Esophagus mucosa (tissue), 1 donor: ENCODE data around the gene FAM161A. TPM values are rescaled to one million over a fixed set of nuclear protein-coding genes. Genes with fewer than 3 reads are reported as not detected.
A peak's percentile ranks its signal among the peaks of the same experiment; 100 is the strongest.
"Not testable (repeated sequence)": the region's sequence is repeated elsewhere in the genome, so short reads cannot be mapped to it uniquely, and the experiment has no call there.

Source experiments
- ATAC-seq: fragments of 200-7000 bp; cut with Tn5 transposase; one replicate; pipeline ENCODE4 v1.9.1; 2020
- total RNA-seq: library from RNA; stranded (reverse); gene quantifications from one replicate; pipeline ENCODE4 v1.2.4, GENCODE V29; 2023
- donor health status: DM: yes; HTN: yes; CAD: no.

FAM161A gene, protein sequence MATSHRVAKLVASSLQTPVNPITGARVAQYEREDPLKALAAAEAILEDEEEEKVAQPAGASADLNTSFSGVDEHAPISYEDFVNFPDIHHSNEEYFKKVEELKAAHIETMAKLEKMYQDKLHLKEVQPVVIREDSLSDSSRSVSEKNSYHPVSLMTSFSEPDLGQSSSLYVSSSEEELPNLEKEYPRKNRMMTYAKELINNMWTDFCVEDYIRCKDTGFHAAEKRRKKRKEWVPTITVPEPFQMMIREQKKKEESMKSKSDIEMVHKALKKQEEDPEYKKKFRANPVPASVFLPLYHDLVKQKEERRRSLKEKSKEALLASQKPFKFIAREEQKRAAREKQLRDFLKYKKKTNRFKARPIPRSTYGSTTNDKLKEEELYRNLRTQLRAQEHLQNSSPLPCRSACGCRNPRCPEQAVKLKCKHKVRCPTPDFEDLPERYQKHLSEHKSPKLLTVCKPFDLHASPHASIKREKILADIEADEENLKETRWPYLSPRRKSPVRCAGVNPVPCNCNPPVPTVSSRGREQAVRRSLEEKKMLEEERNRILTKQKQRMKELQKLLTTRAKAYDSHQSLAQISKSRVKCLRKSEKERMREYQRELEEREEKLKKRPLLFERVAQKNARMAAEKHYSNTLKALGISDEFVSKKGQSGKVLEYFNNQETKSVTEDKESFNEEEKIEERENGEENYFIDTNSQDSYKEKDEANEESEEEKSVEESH
- total RNA-seq, result 1.3 TPM

DNA sequence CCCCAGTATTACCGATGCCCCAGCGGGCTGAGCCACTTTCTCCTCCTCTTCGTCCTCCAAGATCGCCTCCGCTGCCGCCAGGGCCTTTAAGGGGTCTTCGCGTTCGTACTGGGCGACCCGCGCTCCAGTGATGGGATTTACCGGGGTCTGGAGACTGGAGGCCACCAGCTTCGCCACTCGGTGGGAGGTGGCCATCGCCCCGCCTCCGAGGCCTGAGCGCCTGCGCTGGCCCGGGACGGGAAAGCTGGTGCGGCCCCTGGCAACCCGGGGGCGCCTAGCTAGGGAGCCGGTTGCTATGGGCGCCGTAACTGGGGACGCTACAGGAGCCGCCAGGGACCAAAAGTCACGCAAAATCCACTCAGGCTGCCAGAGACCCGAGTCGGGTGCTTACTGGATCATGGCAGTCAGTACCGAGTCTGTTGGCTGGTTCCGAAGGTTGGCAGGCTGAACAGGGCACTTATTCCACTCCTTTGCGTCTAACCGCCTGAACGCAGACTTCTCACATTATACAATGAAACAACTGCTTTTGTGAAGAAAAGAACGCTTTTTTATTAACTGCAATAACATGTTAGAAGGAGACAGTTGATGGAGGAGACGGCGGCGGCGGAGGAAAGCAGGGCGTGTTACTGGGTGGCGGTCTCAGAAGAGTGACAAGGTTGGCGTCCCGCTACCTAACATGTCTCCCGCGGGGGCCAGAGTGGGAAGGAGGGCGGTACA lies at the start of gene FAM161A:
FAM161A (minus strand) TSS at position 214 of the 717 bp plus-strand sequence; CDS start at position 195, 19 bp downstream.
- peak; percentile 86 for ATAC-seq

DNA sequence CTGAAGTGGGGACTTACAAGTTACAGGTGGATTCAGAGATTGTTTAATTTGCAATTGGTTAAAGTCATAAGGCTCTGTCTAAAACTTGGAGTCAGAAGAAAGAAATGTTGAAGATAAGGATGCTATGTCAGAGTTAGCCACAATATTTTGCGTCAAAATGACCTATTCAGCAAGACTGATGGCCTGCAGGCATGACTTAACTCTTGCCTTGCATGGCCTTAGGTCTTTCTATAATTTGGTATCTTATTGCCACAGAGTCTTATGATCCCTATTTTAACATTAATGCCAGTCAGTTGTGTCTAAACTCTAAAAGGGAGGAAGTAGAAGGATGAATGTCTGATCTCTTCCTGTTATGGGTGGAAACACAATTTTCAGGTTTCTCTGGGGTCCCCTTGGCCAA lies 46.4 kb upstream of the FAM161A start:
- no peak for ATAC-seq

DNA sequence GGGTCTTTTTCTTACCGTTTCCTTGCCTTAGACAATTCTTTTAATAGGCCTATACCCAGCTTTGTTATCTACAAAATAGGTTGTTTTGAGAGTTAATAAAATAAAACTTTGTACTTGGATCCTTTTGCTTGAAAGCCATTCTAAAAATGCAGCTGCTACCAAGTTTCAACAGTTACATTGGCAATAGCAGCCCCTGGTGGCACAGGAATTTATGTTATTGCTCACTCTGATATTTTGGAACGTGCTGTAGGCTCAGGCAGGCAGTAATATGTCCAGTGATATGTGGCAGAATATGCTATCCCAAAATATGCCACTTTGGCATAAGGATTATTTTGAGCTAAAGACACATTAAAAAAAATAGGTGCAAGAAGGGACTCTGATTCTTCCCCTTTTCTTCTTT lies 45.0 kb upstream of the FAM161A start:
- no peak for ATAC-seq

DNA sequence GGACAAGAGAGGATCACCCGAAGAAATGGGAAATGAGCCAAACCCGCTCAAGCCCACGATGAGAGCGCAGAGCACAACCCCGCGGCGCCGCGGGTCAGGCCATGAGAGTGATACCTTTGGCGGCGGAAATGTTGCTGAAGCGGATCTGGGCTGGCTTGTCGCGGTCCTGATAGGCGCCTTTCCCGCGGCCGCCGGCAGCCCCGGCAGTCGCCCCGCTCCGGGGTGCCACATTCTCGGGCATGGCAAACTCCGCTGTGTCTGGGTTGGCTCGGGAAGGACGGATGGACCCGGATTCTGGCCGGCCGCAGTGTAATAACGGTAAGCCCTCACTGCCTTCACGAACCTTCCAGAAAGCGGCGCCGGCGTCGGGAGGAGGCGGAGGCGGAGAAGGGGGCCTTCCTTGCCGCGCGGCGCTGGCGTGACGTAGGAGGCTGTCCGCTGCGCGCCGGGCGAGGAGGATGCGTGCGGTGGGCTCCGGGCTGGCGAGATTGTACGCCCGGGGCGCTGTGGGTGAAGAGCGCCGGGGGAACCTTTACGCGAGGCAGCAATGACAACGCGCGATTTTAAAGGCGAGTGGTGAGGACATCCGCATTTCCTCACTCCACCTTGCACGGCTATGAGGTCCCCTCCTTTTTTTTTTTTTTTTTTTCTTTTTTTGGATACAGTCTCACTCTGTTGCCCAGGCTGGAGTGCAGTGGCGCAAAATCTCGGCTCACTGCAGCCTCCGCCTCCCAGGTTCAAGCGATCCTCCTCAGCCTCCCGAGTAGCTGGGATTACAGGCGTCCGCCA lies 34.6 kb upstream of the FAM161A start, which contains the start of gene CCT4:
CCT4 (minus strand) TSS at position 390 of the 789 bp plus-strand sequence; CDS start at position 241, 149 bp downstream.
- ATAC-seq, result peak; percentile 94

DNA sequence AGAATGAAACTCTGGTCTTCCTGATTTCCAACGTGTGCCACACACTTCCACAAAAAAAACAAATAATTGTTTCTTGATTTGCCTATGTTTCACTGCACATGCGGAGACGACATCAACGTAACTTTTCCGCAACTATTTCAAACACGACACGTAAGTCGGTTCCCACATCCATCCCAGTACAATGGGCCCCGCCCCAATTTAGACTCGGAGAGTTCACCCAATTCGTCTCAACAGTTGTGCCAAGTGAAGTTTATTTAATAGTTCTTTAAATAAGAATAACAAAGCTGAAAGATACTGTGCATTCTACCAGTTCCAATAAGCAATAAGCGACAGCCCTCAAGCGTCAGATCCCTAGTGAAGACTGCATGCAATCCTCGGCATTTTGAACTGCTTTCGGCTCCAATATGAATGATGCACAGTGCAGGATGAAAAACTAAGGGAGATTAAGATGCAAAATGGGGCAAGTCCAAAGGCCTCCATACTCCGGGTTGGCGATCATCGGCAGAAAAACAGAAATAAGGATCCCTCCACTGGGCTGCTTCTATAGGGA lies 33.9 kb upstream of the FAM161A start:
- ATAC-seq, result no peak

DNA sequence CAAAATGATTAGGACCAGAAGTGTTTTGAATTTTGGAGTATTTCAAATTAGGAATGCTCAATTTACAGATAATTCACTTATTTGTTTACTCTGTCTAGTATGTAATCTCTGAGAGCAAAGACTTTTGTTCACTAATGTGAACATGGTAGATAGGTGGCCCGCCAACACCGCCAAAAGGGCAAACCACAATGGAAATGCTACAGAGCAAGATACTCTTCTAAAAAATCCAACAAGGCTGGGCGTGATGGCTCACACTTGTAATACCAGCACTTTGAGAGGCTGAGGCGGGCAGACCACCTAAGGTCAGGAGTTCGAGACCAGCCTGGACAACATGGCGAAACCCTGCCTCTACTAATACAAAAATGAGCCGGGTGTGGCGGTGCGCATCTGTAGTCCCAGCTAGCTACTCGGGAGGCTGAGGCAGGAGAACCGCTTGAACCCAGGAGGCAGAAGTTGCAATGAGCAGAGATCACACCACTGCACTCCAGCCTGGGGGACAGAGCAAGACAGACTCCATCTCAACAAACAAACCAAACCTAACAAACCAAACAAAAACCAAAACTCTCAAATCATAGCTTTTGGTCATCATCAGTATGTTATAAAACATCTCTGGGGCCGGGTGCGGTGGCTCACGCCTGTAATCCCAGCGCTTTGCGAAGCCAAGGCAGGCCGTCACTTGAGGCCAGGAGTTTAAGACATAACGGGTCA lies 32.2 kb upstream of the FAM161A start:
- ATAC-seq, result no peak

DNA sequence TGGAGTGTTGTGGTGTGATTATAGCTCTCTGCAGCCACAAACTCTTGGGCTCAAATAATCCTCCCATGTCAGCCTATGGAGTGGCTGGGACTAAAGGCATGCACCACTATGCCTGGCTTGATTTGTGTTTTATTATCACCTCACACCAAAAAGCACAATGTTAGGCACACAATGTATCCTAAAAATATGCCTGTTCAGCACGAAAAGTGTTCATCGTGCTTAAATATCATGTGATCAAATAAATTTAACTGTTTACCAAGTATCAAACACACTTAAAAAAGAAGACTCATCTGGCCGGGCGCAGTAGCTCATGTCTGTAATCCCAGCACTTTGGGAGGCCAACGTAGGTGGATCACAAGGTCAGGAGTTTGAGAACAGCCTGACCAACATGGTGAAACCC lies 29.0 kb upstream of the FAM161A start:
- no peak for ATAC-seq

DNA sequence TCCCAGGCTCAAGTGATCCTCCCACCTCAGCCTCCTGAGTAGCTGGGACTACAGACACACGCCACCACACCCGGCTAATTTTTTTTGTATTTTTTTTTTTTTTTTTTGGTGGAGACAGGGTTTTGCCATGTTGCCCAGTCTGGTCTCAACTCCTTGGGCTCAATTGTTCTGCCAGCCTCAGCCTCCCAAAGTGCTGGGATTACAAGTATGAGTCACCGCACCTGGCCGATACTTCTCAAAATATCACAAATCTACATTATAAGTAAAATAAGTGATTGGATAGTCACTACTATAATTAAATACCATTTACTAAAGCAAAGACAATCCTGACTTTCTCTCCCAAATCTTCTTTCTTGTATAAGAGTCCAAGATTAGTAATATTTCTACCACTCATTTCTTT lies 25.5 kb upstream of the FAM161A start:
- peak; percentile 23 for ATAC-seq

DNA sequence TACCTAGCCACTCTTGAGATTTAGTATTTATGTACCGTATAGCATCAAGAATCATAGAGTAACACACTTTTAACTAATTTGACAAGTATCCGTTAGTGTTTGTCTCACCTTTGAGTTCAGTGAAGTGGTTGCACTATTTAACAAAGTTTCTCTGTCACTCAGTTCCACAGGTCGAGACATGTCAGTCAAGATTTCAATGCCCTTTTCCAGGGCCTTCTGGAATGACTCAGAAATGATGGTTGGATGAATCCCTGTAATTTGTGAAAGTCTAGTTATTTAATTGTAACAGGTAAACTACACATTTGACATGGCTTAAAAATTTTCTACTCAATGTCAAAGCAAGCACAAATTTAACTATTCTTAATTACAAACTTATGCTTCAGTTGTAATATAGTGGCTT lies 24.9 kb upstream of the FAM161A start:
- ATAC-seq, result peak; percentile 82

DNA sequence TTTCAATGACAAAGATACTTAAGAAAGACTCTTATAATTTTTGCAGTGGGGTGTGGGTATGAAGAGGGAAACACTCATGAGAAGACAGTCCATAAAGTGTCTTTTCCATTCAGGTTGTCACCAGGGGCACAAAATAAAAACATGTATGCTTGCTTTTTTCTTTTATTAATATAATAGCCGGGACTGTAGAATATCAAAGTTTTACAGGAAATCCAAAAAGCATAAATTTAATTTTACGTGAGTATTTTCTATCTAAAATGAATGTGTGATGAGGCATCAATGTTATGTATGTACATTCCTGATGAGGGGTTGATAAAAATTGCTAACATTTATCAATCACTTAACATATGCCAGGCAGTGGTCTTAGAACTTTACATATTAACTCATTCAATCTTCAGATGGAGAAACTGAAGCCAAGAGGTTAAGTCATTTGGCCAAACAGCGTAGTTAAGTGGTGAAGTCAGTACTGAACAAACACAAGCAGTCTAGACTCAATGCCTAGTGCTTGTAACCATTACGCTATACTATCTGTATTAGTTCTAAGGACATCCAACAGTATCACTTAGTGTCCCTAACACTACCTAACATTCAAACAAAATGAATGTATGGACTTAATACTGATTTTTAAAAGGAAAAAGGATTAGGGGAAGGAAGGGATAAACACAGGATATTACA lies 23.8 kb upstream of the FAM161A start:
- no peak for ATAC-seq

DNA sequence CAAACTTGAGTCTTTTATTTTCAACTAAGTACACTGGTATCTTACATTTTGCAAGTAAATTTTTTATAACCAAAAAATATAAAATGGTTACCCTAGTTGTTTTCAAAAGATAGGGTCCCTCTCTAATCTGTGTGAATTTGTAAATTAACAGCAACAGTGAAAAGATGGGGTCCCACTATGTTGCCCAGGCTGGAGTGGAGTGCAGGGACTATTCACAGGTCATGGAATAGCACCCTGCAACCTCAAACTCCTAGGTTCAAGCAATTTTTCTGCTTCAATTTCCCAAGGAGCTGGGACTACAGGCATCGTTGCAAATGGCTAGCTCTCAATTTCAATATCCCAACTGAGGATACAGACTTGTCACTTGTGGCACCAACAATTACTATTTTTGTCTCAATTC lies 22.5 kb upstream of the FAM161A start:
- no peak for ATAC-seq

DNA sequence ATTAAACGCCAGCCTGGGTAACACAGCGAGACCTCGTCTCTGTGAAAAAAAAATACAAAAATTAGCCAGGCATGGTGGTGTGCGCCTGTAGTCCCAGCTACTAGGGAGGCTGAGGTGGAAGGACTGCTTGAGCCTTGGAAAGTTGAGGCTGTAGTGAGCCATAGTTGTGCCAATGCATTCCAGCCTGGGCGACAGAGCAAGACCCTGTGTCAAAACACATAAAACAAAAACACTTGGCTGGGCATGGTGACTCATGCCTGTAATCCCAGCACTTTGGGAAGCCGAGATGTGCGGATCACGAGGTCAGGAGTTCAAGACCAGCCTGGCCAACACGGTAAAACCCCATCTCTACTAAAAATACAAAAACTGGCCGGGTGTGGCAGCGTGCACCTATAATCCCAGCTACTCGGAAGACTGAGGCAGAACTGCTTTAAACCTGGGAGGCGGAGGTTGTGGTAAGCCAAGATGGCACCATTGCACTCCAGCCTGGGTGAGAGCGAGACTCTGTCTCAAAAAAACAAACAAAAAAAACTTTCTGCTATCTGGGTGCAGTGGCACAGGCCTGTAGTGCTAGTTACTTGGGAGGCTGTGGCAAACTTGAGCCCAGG lies 12.7 kb upstream of the FAM161A start:
- not testable (repeated sequence) for ATAC-seq

DNA sequence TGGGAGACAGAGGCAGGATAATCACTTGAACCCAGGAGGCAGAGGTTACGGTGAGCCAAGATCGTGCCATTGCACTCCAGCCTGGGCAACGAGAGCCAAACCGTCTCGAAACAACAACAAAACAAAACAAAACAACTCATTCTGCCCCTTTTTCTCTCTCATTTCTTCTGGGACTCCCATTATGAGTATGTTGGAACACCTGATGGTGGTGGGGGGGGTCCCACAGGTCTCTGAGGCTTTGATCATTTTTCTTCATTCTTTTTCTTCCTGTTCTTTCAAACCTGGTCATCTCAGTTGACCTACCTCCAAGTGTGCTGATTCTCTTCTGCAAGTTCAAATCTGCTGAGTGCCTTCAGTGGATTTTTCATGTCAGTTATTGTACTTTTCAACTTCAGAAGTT lies 8.2 kb upstream of the FAM161A start:
- ATAC-seq, result no peak

DNA sequence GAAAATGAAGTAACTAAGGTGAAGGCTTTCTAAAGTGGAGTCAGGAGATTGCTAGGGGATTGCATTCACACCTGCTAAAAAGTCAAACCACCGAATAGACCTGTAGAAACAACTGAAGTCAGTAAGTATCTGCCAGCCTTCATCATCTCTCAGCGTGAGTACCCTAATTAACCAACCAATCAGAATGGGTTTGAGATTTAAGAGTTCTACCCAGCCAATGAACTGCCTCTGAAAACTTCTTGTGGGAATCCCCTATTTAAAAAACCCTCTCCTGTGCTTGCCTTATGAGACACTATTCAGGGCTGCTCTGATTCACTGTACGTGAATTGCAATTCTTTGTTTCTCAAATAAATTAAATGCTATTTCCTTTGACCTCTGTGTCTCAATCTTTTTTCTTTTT lies 3.4 kb upstream of the FAM161A start:
- ATAC-seq, result no peak

DNA sequence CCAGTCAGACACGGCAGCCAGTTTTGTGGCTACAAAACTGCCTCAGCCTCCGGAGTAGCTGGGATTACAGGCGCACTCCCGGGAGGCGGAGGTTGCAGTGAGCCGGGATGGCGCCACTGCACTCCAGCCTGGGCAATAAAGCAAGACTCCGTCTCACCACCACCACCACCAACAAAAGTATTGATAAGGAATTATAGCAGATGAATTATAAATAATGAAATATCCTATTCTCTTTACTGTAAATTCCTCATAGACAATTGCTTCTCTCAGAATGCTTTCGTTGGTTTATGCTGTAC lies 1.4 kb upstream of the FAM161A start:
- peak; percentile 2 for ATAC-seq

DNA sequence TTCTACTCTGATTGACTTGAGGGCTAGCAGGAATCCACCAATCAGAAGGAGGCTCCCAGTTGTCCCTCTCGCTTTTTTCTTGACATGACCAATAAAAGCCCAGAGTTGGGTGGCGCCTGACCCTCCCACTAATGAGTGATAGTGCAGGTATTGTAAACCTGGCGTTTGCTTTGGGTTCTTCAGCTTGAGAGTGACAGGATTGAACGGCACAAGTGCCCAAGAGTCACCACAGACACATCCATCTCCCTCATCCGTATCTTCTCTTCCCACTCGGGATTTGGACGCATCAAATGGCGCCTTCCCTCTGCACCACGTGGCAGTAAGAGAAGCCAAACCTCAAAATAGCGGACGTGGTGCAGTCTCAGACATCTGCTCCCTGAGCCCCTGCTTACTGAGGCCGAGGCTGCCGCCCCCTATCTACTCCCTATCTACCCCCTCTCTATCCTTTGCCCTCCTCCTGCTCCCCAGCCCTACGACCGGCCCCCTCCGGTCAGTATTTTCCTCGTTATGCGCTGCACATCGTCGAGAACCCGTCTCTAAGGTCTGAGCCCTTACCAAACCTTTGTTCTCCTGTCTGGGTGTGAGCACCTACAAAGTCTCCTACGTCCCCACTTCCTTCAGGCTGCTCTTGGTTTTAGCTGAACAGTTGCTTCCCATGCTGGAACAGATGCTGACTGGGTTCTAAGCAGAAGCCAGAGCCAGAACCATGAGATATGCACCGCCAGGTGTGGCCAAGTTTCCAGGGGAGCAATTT lies 881 bp upstream of the FAM161A start:
- ATAC-seq, result peak; percentile 98

DNA sequence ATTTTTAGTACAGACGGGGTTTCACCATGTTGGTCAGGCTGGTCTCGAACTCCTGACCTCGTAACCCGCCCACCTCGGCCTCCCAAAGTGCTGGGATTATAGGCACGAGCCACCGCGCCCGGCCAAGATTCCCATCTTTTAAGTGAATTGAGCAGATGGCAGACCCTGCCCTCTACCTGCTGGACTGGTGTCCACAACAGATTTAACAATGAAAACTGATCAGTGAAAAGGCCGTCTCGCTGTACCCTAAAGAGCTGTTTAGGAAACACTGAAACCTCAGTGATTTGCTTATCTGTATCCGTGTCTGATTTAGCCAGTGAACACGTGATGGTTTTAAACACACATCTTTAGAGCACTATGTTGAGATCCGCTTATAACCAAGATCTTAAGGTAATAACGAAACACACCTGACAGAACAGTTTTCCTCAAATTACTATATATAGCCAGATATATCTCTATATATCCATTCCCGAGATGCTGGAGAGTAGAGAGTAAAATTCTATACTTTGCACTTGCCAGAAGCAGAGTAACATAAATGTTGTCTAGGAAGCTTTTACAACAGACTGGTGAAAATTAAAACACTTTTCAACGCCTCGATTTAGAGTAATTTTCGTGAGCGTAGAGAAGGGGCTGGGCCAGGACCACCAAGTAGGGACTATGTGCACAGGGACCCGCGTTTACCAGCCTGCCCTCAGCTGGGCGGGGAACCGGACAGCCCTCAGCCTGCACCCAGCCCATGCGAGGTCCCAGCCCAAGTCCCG lies 594 bp downstream of the FAM161A start:
- peak; percentile 71 for ATAC-seq

DNA sequence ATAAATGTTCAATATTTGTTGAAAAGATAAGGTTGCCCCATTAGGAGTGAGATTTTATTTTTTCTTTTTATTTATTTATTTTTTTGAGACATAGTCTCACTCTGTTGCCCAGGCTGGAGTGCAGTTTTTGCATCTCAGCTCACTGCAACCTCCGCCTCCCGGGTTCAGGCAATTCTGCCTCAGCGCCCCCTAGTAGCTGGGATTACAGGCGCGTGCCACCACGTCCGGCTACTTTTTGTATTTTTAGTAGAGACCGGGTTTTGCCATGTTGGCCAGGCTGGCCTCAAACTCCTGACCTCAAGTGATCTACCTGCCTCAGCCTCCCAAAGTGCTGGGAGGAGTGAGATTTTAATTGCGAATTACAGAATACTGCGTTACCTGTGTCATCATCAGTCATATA lies 2.6 kb downstream of the FAM161A start:
- not testable (repeated sequence) for ATAC-seq

DNA sequence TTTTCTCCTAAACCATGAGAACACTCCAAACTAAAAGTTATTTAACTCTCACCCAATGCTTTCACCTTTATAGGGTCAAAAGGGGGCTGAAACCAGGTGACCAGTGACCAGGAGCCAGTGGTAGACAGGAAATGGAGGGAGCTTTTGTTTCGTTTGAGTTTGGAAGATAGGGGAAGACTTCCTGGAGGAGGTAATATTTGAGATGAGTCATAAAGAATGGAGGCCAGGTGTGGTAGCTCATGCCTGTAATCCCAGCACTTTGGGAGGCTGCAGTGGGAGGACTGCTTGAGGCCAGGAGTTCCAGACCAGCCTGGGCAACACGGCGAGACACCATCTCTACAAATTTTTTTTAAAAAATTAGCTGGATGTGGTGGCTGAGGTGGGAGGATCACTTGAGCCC lies 8.5 kb downstream of the FAM161A start:
- ATAC-seq, result no peak
